ENCODE results near the gene RARRES1.

RARRES1 gene

DNA sequence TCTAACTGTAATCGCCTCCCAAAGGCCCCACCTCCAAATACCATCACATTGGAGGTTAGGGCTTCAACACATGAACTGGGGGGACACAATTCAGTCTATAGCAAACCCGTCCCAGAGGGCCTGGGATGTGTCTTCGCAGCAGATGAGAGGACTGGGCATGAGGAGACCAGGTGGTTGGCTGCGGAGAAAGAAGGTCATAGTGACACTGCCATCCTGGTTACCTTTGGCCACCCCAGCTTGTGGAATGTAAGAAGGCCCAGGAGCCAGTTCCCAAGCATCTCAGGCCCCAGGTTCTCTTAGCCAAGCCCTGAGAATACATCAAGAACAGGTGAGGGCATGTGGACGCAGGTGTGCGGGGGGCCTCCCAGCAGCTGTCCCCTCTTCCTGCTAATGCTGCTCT is 6.4 kb upstream of the RARRES1 start:
- TF ChIP-seq, protein P1, sequence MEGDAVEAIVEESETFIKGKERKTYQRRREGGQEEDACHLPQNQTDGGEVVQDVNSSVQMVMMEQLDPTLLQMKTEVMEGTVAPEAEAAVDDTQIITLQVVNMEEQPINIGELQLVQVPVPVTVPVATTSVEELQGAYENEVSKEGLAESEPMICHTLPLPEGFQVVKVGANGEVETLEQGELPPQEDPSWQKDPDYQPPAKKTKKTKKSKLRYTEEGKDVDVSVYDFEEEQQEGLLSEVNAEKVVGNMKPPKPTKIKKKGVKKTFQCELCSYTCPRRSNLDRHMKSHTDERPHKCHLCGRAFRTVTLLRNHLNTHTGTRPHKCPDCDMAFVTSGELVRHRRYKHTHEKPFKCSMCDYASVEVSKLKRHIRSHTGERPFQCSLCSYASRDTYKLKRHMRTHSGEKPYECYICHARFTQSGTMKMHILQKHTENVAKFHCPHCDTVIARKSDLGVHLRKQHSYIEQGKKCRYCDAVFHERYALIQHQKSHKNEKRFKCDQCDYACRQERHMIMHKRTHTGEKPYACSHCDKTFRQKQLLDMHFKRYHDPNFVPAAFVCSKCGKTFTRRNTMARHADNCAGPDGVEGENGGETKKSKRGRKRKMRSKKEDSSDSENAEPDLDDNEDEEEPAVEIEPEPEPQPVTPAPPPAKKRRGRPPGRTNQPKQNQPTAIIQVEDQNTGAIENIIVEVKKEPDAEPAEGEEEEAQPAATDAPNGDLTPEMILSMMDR (IDR thresholded peaks at IDR 0.05), result no peak
- no peak overlapping the region for H3K9ac ChIP-seq
- H3K27me3 ChIP-seq (ENCODE audit: control insufficient read depth, insufficient read depth, low read length), result no peaks in the 10 kb centered on the region
- no peak overlapping the region for H2AFZ ChIP-seq
- no peaks in the 10 kb centered on the region for H3K79me2 ChIP-seq
- H3K4me3 ChIP-seq (ENCODE audit: low read depth, low read length), result no peak overlapping the region
- no peak overlapping the region for H3K4me2 ChIP-seq (ENCODE audit: low read length)
- H3K4me1 ChIP-seq, result no peaks in the 10 kb centered on the region
- H3K9me3 ChIP-seq (ENCODE audit: control insufficient read depth, low read length), result no peaks in the 10 kb centered on the region
- no peaks in the 10 kb centered on the region for H3K36me3 ChIP-seq (ENCODE audit: control insufficient read depth, insufficient read depth, low read length)
- H3K27ac ChIP-seq, result no peak overlapping the region

- no peaks in the 10 kb centered on the region for H3K27me3 ChIP-seq (ENCODE audit: control insufficient read depth, insufficient read depth, low read length)
- H3K9ac ChIP-seq, result no peak overlapping the region
- H3K4me3 ChIP-seq (ENCODE audit: low read depth, low read length), result no peak overlapping the region
- H3K9me3 ChIP-seq (ENCODE audit: control insufficient read depth, low read length), result no peaks in the 10 kb centered on the region
- H3K27ac ChIP-seq, result no peak overlapping the region
- no peak overlapping the region for H3K4me2 ChIP-seq (ENCODE audit: low read length)
- TF ChIP-seq, protein P1 (IDR thresholded peaks at IDR 0.05), result no peak
- H3K79me2 ChIP-seq, result no peaks in the 10 kb centered on the region
- no peaks in the 10 kb centered on the region for H3K36me3 ChIP-seq (ENCODE audit: control insufficient read depth, insufficient read depth, low read length)
- no peak overlapping the region for H2AFZ ChIP-seq
- no peaks in the 10 kb centered on the region for H3K4me1 ChIP-seq
These were observed 5.8 kb upstream of the RARRES1 start for GRCh38 chr3:158737976-158738615.

DNA sequence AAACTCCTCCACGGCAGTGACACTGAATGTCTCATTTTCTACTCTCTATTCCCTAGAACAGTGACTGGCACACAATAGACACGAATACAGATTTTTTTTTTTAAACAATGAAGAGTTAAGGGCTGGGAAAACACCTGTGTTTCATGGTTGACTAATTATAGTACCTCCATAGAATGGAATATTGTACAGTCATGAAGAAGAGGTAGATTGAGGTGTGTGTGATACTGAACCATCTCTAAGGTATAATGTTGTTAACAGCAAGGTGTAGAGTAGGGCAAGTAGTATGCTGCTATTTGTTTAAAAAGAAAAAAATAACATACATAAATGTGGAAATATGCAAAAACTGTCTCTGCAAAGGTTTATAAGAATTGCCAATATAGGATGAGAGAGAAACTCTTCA is 5.2 kb upstream of the RARRES1 start:
- Histone ChIP-seq H3K4me3 (ENCODE audit: low read depth, low read length) (no peak overlapping the region), H3K4me2 (ENCODE audit: low read length) (no peak overlapping the region), H3K4me1 (peaks cover 2% of the 10 kb centered on the region), H3K9ac (no peak overlapping the region), H3K36me3 (ENCODE audit: control insufficient read depth, insufficient read depth, low read length) (no peaks in the 10 kb centered on the region), H2AFZ (no peak overlapping the region), H3K27me3 (ENCODE audit: control insufficient read depth, insufficient read depth, low read length) (no peaks in the 10 kb centered on the region), H3K27ac (no peak overlapping the region), H3K79me2 (no peaks in the 10 kb centered on the region), H3K9me3 (ENCODE audit: control insufficient read depth, low read length) (no peaks in the 10 kb centered on the region)
- TF ChIP-seq, protein P1 (IDR thresholded peaks at IDR 0.05), result no peak

GRCh38 chr3:158735296-158736033 is 3.2 kb upstream of the RARRES1 start:
- H3K9ac ChIP-seq, result no peak overlapping the region
- H3K4me3 ChIP-seq (ENCODE audit: low read depth, low read length), result no peak overlapping the region
- TF ChIP-seq, protein P1 (IDR thresholded peaks at IDR 0.05), result no peak
- peaks cover 6% of the 10 kb centered on the region for H3K4me1 ChIP-seq
- no peaks in the 10 kb centered on the region for H3K36me3 ChIP-seq (ENCODE audit: control insufficient read depth, insufficient read depth, low read length)
- no peaks in the 10 kb centered on the region for H3K79me2 ChIP-seq
- no peak overlapping the region for H3K4me2 ChIP-seq (ENCODE audit: low read length)
- no peak overlapping the region for H3K27ac ChIP-seq
- H2AFZ ChIP-seq, result no peak overlapping the region
- H3K27me3 ChIP-seq (ENCODE audit: control insufficient read depth, insufficient read depth, low read length), result no peaks in the 10 kb centered on the region
- H3K9me3 ChIP-seq (ENCODE audit: control insufficient read depth, low read length), result no peaks in the 10 kb centered on the region

Data from parathyroid adenoma (tissue), 2 donors.